GM19035 (cell line): Measurements from ENCODE around the gene CALML4.
"Not testable (repeated sequence)": the region's sequence is repeated elsewhere in the genome, so short reads cannot be mapped to it uniquely, and the experiment has no call there.

Experiments
- ATAC-seq: cut with Tn5 transposase; IDR thresholded peaks from one replicate; pipeline ENCODE4 v1.9.1; 2021; ENCODE audit not compliant: unreplicated experiment

CALML4 gene

GRCh38 chr15:68225442-68225841, 20.3 kb upstream of the CALML4 start:
- not testable (repeated sequence) for ATAC-seq

GRCh38 chr15:68224546-68225250, 19.6 kb upstream of the CALML4 start:
- ATAC-seq: no peak

GRCh38 chr15:68224108-68224507, 19.0 kb upstream of the CALML4 start:
- no peak for ATAC-seq

GRCh38 chr15:68223171-68223570, 18.0 kb upstream of the CALML4 start:
- no peak for ATAC-seq

- not testable (repeated sequence) for ATAC-seq
Measured at GRCh38 chr15:68222432-68222743, 17.3 kb upstream of the CALML4 start.

GRCh38 chr15:68221530-68222431, 16.6 kb upstream of the CALML4 start:
- not testable (repeated sequence) for ATAC-seq

- ATAC-seq: no peak
Measured at GRCh38 chr15:68220967-68221366, 15.8 kb upstream of the CALML4 start.

GRCh38 chr15:68220489-68220888, 15.4 kb upstream of the CALML4 start:
- ATAC-seq: no peak

- ATAC-seq: no peak
Measured at GRCh38 chr15:68218847-68219798, 14.0 kb upstream of the CALML4 start.

GRCh38 chr15:68218331-68218730, 13.2 kb upstream of the CALML4 start:
- no peak for ATAC-seq

- ATAC-seq: no peak
Measured at GRCh38 chr15:68217341-68217740, 12.2 kb upstream of the CALML4 start.

GRCh38 chr15:68214838-68215254, 9.7 kb upstream of the CALML4 start:
- ATAC-seq: no peak

- ATAC-seq: no peak
Measured at GRCh38 chr15:68213991-68214837, 9.1 kb upstream of the CALML4 start.

- not testable (repeated sequence) for ATAC-seq
Measured at GRCh38 chr15:68213491-68213845, 8.3 kb upstream of the CALML4 start.

GRCh38 chr15:68211656-68212320, 6.7 kb upstream of the CALML4 start:
- ATAC-seq: no peak

- no peak for ATAC-seq
Measured at GRCh38 chr15:68210821-68211655, 5.9 kb upstream of the CALML4 start.

- no peak for ATAC-seq
Measured at GRCh38 chr15:68210409-68210756, 5.3 kb upstream of the CALML4 start.

- peak; percentile 55 for ATAC-seq
Measured at GRCh38 chr15:68209735-68210408, 4.7 kb upstream of the CALML4 start.
